Thyroid gland (tissue), 4 donors: ENCODE data around the gene ZCCHC24. TPM values are rescaled to one million over a fixed set of nuclear protein-coding genes. Genes with fewer than 3 reads are reported as not detected.

Source experiments
- DNase-seq, 2 donors: peaks; one replicate each; pipeline ENCODE4 v3.0.0-alpha.2; 2019
- H3K27ac ChIP-seq, 3 donors: fragments of 200-600 bp; sonication (generic); 1 replicate in 2 of 3; 2 replicates in 1 of 3; pipeline ENCODE4 v1.5.1; 2016 to 2019; ENCODE audit warnings: mild to moderate bottlenecking in 1 of 3, moderate library complexity in 1 of 3
- H3K27me3 ChIP-seq: fragments of 200-600 bp; sonication (generic); one replicate; pipeline ENCODE4 v1.5.1; 2019
- H3K36me3 ChIP-seq, 2 donors: fragments of 200-600 bp; sonication (generic); one replicate each; pipeline ENCODE4 v1.5.1; 2016 to 2019
- H3K4me1 ChIP-seq, 2 donors: fragments of 200-600 bp; sonication (generic); one replicate each; pipeline ENCODE4 v1.5.1; 2017 to 2019
- H3K4me3 ChIP-seq, 3 donors: fragments of 200-600 bp; sonication (generic); replicated peaks in 1 of 3; 1 replicate in 2 of 3; 2 replicates in 1 of 3; pipeline ENCODE4 v1.5.1; 2016; ENCODE audit warnings: mild to moderate bottlenecking in 1 of 3
- H3K9me3 ChIP-seq: fragments of 200-600 bp; sonication (generic); one replicate; pipeline ENCODE4 v1.5.1; 2017
- POLR2A ChIP-seq, 2 donors: fragments of 450-650 bp; IDR thresholded peaks; one replicate each; pipeline ENCODE4 v1.6.1; 2017; ENCODE audit warnings: antibody characterized with exemption in 2 of 2, mild to moderate bottlenecking in 2 of 2, moderate library complexity in 1 of 2
- WGBS, 2 donors: methylation state at CpG; one replicate each; pipeline ENCODE4 v1.1.5; 2017; 5-methylcytosine and 5-hydroxymethylcytosine counted together
- intact Hi-C: fragments of 100-400 bp; cut with DNase I; formaldehyde crosslinking; loops from one replicate; pipeline ENCODE4 v1.15.1; 2023
- total RNA-seq, 4 donors: library from RNA; depleted of rRNA; stranded (reverse); fragments of >200 nt; gene quantifications; one replicate each; pipeline ENCODE4 v1.2.3, GENCODE V29; 2016
- TF ChIP-seq, protein P1 (sequence below), 6 experiments: fragments of 200-600 bp in 3 of 6; fragments of 450-650 bp in 3 of 6; sonication (generic) in 3 of 6; IDR thresholded peaks; one replicate each; pipeline ENCODE4 v1.5.1; 2016 to 2019; ENCODE audit warnings: antibody characterized with exemption in 6 of 6, mild to moderate bottlenecking in 2 of 6, inconsistent platforms in 1 of 6, moderate library complexity in 1 of 6

ZCCHC24 gene
- total RNA-seq, 4 donors from 2014 or later, result 25.4 to 48.8 (median 33.3) TPM

DNA sequence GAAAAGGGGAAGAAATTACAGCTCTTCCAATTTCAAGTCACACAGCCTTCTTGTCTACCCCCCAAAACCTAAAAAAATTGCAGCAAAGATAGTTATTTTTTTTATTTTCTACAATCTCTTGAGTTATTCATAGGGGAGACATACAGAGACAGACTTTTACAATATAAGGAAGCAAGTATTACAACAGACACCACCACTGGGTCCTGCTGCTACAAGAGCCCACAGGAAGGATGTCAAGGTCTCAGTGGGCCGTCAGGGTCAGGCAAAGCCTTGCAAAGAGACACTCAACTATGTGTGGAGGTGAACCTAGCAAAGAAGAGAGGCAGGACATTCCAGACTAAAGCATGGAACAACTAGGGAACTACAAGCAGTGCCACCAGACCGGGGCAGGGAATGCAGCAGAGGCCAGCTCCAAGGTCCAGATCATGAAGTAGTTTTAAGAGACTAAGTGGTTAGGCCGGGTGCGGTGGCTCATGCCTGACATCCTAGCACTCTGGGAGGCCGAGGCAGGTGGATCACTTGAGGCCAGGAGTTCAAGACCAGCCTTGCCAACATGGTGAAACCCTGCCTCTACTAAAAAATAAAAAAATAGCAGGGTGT lies 28.2 kb upstream of the ZCCHC24 start:
- H3K27ac ChIP-seq, result no peak overlapping the region
- H3K4me1 ChIP-seq, result no peaks in the 10 kb centered on the region
- no peaks in the 10 kb centered on the region for H3K9me3 ChIP-seq
- DNase-seq, result no peak
- no peaks in the 10 kb centered on the region for H3K27me3 ChIP-seq
- intact Hi-C loops, result no loop called here
- WGBS, 2 donors, result 73 to 80% methylated on average over 5 of the region's 5 CpGs
- TF ChIP-seq, protein P1, sequence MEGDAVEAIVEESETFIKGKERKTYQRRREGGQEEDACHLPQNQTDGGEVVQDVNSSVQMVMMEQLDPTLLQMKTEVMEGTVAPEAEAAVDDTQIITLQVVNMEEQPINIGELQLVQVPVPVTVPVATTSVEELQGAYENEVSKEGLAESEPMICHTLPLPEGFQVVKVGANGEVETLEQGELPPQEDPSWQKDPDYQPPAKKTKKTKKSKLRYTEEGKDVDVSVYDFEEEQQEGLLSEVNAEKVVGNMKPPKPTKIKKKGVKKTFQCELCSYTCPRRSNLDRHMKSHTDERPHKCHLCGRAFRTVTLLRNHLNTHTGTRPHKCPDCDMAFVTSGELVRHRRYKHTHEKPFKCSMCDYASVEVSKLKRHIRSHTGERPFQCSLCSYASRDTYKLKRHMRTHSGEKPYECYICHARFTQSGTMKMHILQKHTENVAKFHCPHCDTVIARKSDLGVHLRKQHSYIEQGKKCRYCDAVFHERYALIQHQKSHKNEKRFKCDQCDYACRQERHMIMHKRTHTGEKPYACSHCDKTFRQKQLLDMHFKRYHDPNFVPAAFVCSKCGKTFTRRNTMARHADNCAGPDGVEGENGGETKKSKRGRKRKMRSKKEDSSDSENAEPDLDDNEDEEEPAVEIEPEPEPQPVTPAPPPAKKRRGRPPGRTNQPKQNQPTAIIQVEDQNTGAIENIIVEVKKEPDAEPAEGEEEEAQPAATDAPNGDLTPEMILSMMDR (IDR thresholded peaks at IDR 0.05), result no peak
- no peak for TF ChIP-seq POLR2A (IDR thresholded peaks at IDR 0.05)
- no peaks in the 10 kb centered on the region for H3K36me3 ChIP-seq
- H3K4me3 ChIP-seq, result no peak overlapping the region

DNA sequence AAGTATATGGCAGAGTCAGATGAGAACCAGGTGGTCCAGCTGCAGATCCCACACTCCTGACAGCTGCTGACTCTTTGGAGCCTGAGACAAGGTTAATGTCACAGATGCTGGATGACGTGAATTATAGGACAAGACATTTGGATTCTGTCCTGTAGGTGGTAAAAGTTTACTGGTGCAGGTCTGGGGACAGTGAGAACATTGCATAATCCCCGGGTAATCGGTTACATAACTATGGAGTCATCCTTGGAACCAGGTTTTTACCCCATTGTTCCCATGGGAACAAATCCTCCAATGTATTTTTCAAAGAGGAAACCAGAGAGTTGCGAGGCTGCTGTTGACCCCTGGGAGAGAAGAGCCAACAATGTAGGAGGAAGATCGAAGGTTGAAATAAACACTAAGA lies 27.5 kb upstream of the ZCCHC24 start:
- H3K27me3 ChIP-seq, result no peaks in the 10 kb centered on the region
- H3K4me3 ChIP-seq, result no peak overlapping the region
- intact Hi-C loops, result no loop called here
- TF ChIP-seq POLR2A (IDR thresholded peaks at IDR 0.05), result no peak
- TF ChIP-seq, protein P1 (IDR thresholded peaks at IDR 0.05), result no peak
- H3K27ac ChIP-seq, result no peak overlapping the region
- no peaks in the 10 kb centered on the region for H3K36me3 ChIP-seq
- no peaks in the 10 kb centered on the region for H3K4me1 ChIP-seq
- DNase-seq, result no peak
- H3K9me3 ChIP-seq, result no peaks in the 10 kb centered on the region
- 76 to 77% methylated on average over 5 of the region's 5 CpGs for WGBS, 2 donors

DNA sequence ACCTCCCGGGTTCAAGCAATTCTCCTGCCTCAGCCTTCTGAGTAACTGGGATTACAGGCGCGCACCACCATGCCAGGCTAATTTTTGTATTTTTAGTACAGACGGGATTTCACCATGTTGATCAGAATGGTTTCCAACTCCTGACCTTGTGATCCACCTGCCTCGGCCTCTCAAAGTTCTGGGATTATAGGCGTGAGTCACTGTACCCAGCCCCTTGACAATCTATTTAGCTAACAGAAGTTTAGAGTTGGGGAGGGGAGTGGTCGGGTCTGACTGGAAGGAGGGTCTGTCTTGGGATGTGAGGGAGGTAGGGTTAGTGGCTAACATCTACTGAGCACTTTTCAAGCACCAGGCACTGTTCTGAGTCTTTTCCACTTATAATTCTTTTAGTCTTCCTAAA lies 27.0 kb upstream of the ZCCHC24 start:
- no peaks in the 10 kb centered on the region for H3K9me3 ChIP-seq
- no peak for DNase-seq
- 92 to 97% methylated on average over 7 of the region's 7 CpGs for WGBS, 2 donors
- no peak overlapping the region for H3K27ac ChIP-seq
- H3K27me3 ChIP-seq, result no peaks in the 10 kb centered on the region
- TF ChIP-seq POLR2A (IDR thresholded peaks at IDR 0.05), result no peak
- TF ChIP-seq, protein P1 (IDR thresholded peaks at IDR 0.05), result no peak
- no peak overlapping the region for H3K4me3 ChIP-seq
- H3K4me1 ChIP-seq, result no peaks in the 10 kb centered on the region
- no peaks in the 10 kb centered on the region for H3K36me3 ChIP-seq
- intact Hi-C loops, result no loop called here

DNA sequence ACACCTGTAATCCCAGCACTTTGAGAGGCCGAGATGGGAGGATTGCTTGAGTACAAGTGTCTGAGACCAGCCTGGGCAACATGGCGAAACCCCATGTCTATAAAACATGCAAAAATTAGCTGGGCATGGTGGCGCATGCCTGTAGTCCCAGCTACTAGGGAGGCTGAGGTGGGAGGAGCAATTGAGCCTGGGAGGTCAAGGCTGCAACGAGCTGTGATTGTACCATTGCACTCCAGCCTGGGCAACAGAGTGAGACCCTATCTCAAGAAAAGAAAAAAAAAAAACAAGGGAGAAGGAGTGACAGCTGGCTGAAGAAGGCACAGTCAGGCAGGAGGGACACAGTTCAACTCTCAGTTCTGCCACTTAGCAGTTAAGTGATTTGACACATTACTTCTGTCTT lies 26.4 kb upstream of the ZCCHC24 start:
- Histone ChIP-seq H3K9me3 (no peaks in the 10 kb centered on the region), H3K36me3 (no peaks in the 10 kb centered on the region), H3K4me3 (no peak overlapping the region), H3K27ac (no peak overlapping the region), H3K27me3 (no peaks in the 10 kb centered on the region), H3K4me1 (no peaks in the 10 kb centered on the region)
- no peak for TF ChIP-seq POLR2A (IDR thresholded peaks at IDR 0.05)
- TF ChIP-seq, protein P1 (IDR thresholded peaks at IDR 0.05), result no peak
- intact Hi-C loops, result no loop called here
- WGBS, 2 donors, result 96 to 97% methylated on average over 4 of the region's 4 CpGs
- DNase-seq, result no peak

DNA sequence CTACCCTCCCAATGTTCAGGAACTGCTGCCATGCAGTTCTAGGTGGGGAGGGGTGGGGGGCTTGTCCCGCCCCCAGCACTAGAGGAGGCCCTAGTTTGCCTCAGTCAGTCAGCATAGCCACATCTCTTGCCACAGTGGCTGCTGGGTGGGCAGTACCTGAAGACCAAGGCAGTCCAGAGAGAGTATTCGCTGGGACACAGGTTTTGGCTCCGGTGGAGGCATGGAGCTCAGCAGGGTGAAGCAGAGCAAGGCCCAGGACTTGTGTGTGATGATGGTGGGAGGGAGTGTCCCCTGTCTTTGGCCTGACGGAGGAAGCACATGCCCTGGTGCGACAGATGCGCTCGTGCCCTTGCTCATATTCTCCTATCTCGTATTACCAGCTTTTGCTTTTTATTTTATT lies 24.7 kb upstream of the ZCCHC24 start:
- H3K36me3 ChIP-seq, result no peaks in the 10 kb centered on the region
- H3K27ac ChIP-seq, result no peak overlapping the region
- no peak for DNase-seq
- WGBS, 2 donors, result 90 to 93% methylated on average over 8 of the region's 8 CpGs
- intact Hi-C loops, result no loop called here
- no peak overlapping the region for H3K4me3 ChIP-seq
- H3K27me3 ChIP-seq, result no peaks in the 10 kb centered on the region
- no peaks in the 10 kb centered on the region for H3K4me1 ChIP-seq
- TF ChIP-seq, protein P1 (IDR thresholded peaks at IDR 0.05), result no peak
- TF ChIP-seq POLR2A (IDR thresholded peaks at IDR 0.05), result no peak
- H3K9me3 ChIP-seq, result no peaks in the 10 kb centered on the region
